ENCODE results near the gene PPP3CA. TPM values are rescaled to one million over a fixed set of nuclear protein-coding genes. Genes with fewer than 3 reads are reported as not detected.
"Not testable (repeated sequence)": the region's sequence is repeated elsewhere in the genome, so short reads cannot be mapped to it uniquely, and the experiment has no call there.

PPP3CA gene
- total RNA-seq, 4 donors from 2014 or later, result 19.0 to 39.6 (median 20.3) TPM

GRCh38 chr4:100995671-100996070 is 351.7 kb downstream of the PPP3CA start:
- Histone ChIP-seq H3K4me1 (no peaks in the 10 kb centered on the region), H3K4me3 (no peak overlapping the region), H3K9me3 (no peaks in the 10 kb centered on the region), H3K27ac (no peak overlapping the region), H3K27me3 (no peaks in the 10 kb centered on the region), H3K36me3 (no peaks in the 10 kb centered on the region)
- TF ChIP-seq POLR2A (IDR thresholded peaks at IDR 0.05), result no peak
- TF ChIP-seq, protein P1, sequence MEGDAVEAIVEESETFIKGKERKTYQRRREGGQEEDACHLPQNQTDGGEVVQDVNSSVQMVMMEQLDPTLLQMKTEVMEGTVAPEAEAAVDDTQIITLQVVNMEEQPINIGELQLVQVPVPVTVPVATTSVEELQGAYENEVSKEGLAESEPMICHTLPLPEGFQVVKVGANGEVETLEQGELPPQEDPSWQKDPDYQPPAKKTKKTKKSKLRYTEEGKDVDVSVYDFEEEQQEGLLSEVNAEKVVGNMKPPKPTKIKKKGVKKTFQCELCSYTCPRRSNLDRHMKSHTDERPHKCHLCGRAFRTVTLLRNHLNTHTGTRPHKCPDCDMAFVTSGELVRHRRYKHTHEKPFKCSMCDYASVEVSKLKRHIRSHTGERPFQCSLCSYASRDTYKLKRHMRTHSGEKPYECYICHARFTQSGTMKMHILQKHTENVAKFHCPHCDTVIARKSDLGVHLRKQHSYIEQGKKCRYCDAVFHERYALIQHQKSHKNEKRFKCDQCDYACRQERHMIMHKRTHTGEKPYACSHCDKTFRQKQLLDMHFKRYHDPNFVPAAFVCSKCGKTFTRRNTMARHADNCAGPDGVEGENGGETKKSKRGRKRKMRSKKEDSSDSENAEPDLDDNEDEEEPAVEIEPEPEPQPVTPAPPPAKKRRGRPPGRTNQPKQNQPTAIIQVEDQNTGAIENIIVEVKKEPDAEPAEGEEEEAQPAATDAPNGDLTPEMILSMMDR (IDR thresholded peaks at IDR 0.05), result no peak
- DNase-seq, result no peak

DNA sequence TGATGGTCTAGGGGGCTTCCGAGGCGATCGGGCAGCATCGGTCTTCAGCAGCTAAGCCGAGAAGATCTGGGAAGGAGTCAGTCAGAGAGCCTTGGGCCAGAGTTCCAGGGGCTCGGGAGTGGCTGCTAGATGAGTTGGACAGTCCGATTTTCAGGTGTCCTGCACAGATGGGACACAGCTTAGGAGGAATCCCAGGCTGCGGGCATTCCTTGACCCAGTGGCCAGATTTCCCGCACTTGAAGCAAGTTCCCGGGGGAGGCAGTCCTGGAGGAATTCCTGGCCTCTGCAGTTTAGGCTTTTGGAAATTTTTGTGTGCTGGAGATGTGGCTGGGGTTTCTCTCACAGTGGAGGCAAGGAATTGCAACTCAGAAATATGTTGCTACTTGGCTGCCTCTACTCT is 352.3 kb downstream of the PPP3CA start:
- H3K36me3 ChIP-seq, H3K9me3 ChIP-seq, H3K27me3 ChIP-seq, H3K27ac ChIP-seq, DNase-seq, H3K4me3 ChIP-seq, H3K4me1 ChIP-seq: not testable (repeated sequence)

DNA sequence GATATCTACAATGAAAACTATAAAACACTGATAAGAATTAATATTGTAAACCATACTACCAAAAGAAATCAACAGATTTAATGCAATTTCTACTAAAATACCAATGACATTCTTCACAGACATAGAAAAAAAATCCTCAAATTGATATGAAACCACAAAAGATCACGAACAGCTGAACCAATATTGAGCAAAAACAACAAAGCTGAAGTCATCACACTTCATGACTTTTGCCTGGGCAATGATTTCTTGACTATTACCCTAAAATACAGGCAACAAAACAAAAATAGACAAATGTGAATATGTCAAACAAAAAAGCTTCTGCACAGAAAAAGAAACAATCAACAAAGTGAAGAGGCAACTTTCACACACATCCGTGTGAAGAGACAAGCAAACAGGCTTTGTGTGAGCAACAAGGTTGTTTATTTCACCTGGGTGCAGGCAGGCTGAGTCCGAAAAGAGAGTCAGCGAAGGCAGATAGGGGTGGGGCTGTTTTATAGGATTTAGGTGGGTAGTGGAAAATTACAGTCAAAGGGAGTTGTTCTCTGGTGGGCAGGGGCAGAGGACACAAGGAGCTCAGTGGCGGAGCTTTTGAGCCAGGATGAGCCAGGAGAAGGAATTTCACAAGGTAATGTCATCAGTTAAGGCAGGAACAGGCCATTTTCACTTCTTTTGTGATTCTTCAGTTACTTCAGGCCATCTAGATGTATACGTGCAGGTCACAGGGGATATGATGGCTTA is 355.8 kb downstream of the PPP3CA start:
- not testable (repeated sequence) for H3K9me3 ChIP-seq, H3K4me3 ChIP-seq, H3K27me3 ChIP-seq, H3K27ac ChIP-seq, H3K4me1 ChIP-seq, DNase-seq, H3K36me3 ChIP-seq

DNA sequence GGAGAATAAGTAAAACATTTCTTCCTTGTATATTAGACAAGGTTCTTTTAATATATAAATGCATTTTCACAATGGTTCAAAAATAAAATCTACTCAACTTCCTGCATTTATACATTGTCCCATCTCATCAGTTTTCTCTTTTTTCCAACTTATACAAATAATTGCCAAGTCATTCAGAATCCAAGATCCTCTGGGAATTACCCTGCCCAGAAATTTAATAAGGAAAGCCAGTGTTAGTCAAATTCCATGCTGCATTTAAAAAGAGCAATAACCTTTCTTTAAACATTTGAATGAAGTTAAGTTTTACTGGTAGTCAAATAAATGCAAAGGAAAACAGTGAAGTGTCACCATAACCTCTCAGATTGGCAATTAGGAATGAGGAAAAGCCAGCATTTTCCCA is 357.9 kb downstream of the PPP3CA start:
- Histone ChIP-seq H3K4me3 (no peak overlapping the region), H3K4me1 (no peaks in the 10 kb centered on the region), H3K27me3 (no peaks in the 10 kb centered on the region), H3K36me3 (no peaks in the 10 kb centered on the region), H3K9me3 (no peaks in the 10 kb centered on the region), H3K27ac (no peak overlapping the region)
- DNase-seq, result no peak
- TF ChIP-seq POLR2A (IDR thresholded peaks at IDR 0.05), result no peak
- TF ChIP-seq, protein P1 (IDR thresholded peaks at IDR 0.05), result no peak

DNA sequence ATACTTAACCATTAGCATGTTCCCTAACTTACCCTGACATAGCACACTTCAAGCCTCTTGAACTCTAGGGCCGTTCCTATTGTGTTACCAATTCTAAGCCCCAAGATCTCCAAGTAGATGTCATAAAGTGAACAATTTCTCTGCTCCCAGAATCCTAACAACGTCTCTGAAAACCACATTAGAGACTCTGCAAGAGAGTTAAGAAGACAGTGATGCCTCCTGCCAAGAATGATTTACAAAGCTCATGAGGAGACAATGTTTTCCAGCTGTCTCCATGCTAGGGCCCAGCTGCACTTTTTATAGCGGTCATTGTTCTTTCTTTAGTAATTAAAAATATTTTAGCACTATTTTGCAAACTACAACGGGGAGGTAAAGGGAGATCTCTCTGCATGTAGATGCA is 358.4 kb downstream of the PPP3CA start:
- H3K4me1 ChIP-seq, result no peaks in the 10 kb centered on the region
- no peak for DNase-seq
- no peak overlapping the region for H3K4me3 ChIP-seq
- no peak for TF ChIP-seq POLR2A (IDR thresholded peaks at IDR 0.05)
- TF ChIP-seq, protein P1 (IDR thresholded peaks at IDR 0.05), result no peak
- no peaks in the 10 kb centered on the region for H3K36me3 ChIP-seq
- no peaks in the 10 kb centered on the region for H3K27me3 ChIP-seq
- H3K9me3 ChIP-seq, result no peaks in the 10 kb centered on the region
- no peak overlapping the region for H3K27ac ChIP-seq

GRCh38 chr4:100986360-100986868 is 360.9 kb downstream of the PPP3CA start:
- no peak for TF ChIP-seq POLR2A (IDR thresholded peaks at IDR 0.05)
- TF ChIP-seq, protein P1 (IDR thresholded peaks at IDR 0.05), result no peak
- no peaks in the 10 kb centered on the region for H3K9me3 ChIP-seq
- H3K27me3 ChIP-seq, result no peaks in the 10 kb centered on the region
- no peak overlapping the region for H3K4me3 ChIP-seq
- H3K4me1 ChIP-seq, result no peaks in the 10 kb centered on the region
- no peaks in the 10 kb centered on the region for H3K36me3 ChIP-seq
- H3K27ac ChIP-seq, result no peak overlapping the region
- DNase-seq, result no peak

DNA sequence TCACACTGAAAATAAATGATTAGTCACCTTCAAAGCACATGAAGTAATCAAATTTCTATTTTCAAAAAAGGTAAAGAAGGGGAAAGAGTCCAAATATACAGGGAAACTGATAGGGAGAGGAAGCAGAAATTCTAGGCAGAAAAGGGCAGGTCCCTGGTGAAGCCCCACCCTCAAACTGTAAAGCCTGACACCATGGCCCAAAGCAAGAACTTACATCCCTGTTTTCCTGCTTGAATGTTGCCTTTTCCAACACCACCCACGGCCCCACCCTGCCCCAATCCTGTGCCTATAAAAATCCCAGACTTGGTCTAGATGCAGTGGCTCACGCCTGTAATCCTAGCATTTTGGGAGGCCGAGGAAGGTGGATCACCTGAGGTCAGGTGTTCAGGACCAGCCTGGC is 361.8 kb downstream of the PPP3CA start:
- Histone ChIP-seq H3K4me3 (no peak overlapping the region), H3K36me3 (no peaks in the 10 kb centered on the region), H3K27ac (no peak overlapping the region), H3K27me3 (no peaks in the 10 kb centered on the region), H3K4me1 (no peaks in the 10 kb centered on the region), H3K9me3 (no peaks in the 10 kb centered on the region)
- TF ChIP-seq, protein P1 (IDR thresholded peaks at IDR 0.05), result no peak
- TF ChIP-seq POLR2A (IDR thresholded peaks at IDR 0.05), result no peak
- no peak for DNase-seq

All from Peyer's patch (tissue), 4 donors.